Stomach smooth muscle (tissue), 2 donors: ENCODE results near the gene RGSL1.
A peak's percentile ranks its signal among the peaks of the same experiment; 100 is the strongest.

Source experiments
- H3K27ac ChIP-seq: one replicate; pipeline ENCODE4 v1.7.0; 2013; ENCODE audit warnings: mild to moderate bottlenecking, low read length, inconsistent platforms
- H3K27me3 ChIP-seq, 2 donors: one replicate each; pipeline ENCODE4 v1.7.0; 2013; ENCODE audit warnings: low read length in 2 of 2; ENCODE audit not compliant: insufficient read depth in 2 of 2, control insufficient read depth in 1 of 2
- H3K36me3 ChIP-seq, 2 donors: one replicate each; pipeline ENCODE4 v1.7.0; 2013; ENCODE audit warnings: low read length in 2 of 2; ENCODE audit not compliant: control insufficient read depth in 2 of 2, insufficient read depth in 2 of 2
- H3K4me1 ChIP-seq: one replicate; pipeline ENCODE4 v1.7.0; 2013; ENCODE audit warnings: low read length; ENCODE audit not compliant: control insufficient read depth, insufficient read depth
- H3K4me3 ChIP-seq, 2 donors: one replicate each; pipeline ENCODE4 v1.7.0; 2013; ENCODE audit warnings: low read length in 2 of 2
- H3K9ac ChIP-seq, 2 donors: one replicate each; pipeline ENCODE4 v1.7.0; 2013; ENCODE audit warnings: low read length in 2 of 2, mild to moderate bottlenecking in 1 of 2
- H3K9me3 ChIP-seq, 2 donors: one replicate each; pipeline ENCODE4 v1.7.0; 2013; ENCODE audit warnings: low read length in 2 of 2; ENCODE audit not compliant: control insufficient read depth in 2 of 2
- donor health status: healthy.
- donor health status: Pancreatic carcinoma.

The RGSL1 gene

DNA sequence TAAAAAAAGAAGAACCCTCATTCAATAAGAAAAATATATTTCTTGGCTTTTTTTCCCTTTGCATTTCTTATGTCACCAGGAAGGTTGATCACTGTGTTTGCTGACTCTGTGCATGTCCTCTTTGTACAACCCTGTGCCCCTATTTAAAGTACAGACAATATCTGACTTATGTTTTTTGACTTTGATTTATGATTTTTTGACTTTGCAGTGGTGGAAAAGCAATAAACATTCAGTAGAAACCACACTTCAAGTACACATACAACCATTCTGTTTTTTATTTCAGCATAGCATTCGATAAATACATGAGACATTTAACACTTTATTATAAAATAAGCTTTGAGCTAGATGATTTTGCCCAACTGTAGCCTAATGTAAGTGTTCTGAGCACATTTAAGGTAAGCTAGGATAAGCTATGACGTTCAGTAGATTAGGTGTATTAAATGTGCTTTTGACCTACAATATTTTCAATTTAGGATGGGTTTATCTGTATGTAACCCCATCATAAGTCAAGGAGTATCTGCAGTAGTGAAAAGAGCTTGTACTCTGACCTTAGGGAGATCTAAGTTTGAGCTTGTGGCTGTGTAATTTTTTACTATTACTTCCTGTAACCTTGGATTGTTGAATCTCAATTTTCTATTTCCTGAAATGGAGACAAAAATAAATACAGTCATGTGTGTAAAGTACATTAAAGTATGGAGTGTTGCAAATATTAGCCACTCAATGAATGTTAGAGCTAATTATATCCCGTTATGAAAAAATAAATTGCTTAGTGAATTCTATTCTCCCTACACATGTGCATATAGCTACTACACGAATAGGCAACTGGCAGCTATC, 137.9 kb downstream of the RGSL1 start:
- H3K36me3 ChIP-seq = peaks cover 0 to 5% of the 10 kb centered on the region in 2 donors
- peak overlapping the region; percentile 83 to 95 for H3K9ac ChIP-seq
- no peaks in the 10 kb centered on the region for H3K9me3 ChIP-seq
- no peaks in the 10 kb centered on the region for H3K27me3 ChIP-seq
- H3K4me1 ChIP-seq = peaks cover 25% of the 10 kb centered on the region
- H3K4me3 ChIP-seq = peak overlapping the region; percentile 85 to 98
- no peak overlapping the region for H3K27ac ChIP-seq

GRCh38 chr1:182588500-182589396, 138.8 kb downstream of the RGSL1 start, which contains the start of gene RNASEL:
RNASEL (minus strand) TSS chr1:182589256; CDS start chr1:182586806, 2,450 bp downstream.
- no peaks in the 10 kb centered on the region for H3K27me3 ChIP-seq
- peak within 1 kb of the TSS; percentile 85 for H3K27ac ChIP-seq
- peaks cover 0 to 2% of the 10 kb centered on the region in 2 donors for H3K36me3 ChIP-seq
- H3K9ac ChIP-seq = peak within 1 kb of the TSS; percentile 83 to 95
- H3K9me3 ChIP-seq = no peaks in the 10 kb centered on the region
- peak within 1 kb of the TSS; percentile 85 to 98 for H3K4me3 ChIP-seq
- peaks cover 25% of the 10 kb centered on the region for H3K4me1 ChIP-seq

DNA sequence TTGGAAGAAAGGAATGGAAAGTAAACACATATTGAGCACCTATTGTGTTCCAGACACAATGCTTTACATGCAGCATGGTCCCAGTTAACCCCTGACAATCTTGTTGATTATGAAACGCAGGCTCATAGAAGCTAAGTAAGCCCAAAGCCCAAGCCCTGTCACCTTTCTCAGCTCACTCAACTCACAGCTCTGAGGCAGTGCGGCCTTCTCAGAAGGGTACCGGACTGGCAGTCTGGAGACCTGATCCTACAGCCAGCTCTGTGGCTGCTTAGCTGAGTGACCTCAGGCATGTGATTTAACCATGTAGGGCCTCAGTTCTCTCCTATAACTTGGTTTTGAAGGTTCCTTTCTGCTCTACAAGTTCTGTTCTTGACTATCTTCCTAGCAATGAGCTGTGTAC, 139.6 kb downstream of the RGSL1 start:
- H3K27me3 ChIP-seq = no peaks in the 10 kb centered on the region
- peaks cover 0 to 2% of the 10 kb centered on the region in 2 donors for H3K36me3 ChIP-seq
- H3K9ac ChIP-seq = peak overlapping the region; percentile 83 to 95
- peak overlapping the region; percentile 85 to 98 for H3K4me3 ChIP-seq
- H3K27ac ChIP-seq = peak overlapping the region; percentile 85
- H3K9me3 ChIP-seq = no peaks in the 10 kb centered on the region
- peaks cover 21% of the 10 kb centered on the region for H3K4me1 ChIP-seq

- peak overlapping the region; percentile 85 for H3K27ac ChIP-seq
Measured at GRCh38 chr1:182589931-182590330, 140.0 kb downstream of the RGSL1 start.

GRCh38 chr1:182595641-182596240, 145.8 kb downstream of the RGSL1 start:
- H3K27me3 ChIP-seq = no peaks in the 10 kb centered on the region
- no peak overlapping the region for H3K27ac ChIP-seq

More at GRCh38 chr1:182589931-182590330, 140.0 kb downstream of the RGSL1 start:
- Histone ChIP-seq H3K9me3 (no peaks in the 10 kb centered on the region), H3K4me1 (peaks cover 20% of the 10 kb centered on the region), H3K36me3 (peaks cover 0 to 2% of the 10 kb centered on the region in 2 donors), H3K27me3 (no peaks in the 10 kb centered on the region), H3K9ac (no peak overlapping the region), H3K4me3 (no peak overlapping the region)

GRCh38 chr1:182596934-182597333, 147.0 kb downstream of the RGSL1 start:
- no peaks in the 10 kb centered on the region for H3K27me3 ChIP-seq
- peaks cover 0 to 2% of the 10 kb centered on the region in 2 donors for H3K36me3 ChIP-seq
- no peak overlapping the region for H3K4me3 ChIP-seq
- no peaks in the 10 kb centered on the region for H3K9me3 ChIP-seq
- H3K9ac ChIP-seq = no peak overlapping the region
- peaks cover 25% of the 10 kb centered on the region for H3K4me1 ChIP-seq
- H3K27ac ChIP-seq = no peak overlapping the region

More at GRCh38 chr1:182595641-182596240, 145.8 kb downstream of the RGSL1 start:
- Histone ChIP-seq H3K4me1 (peaks cover 13% of the 10 kb centered on the region), H3K36me3 (peaks cover 0 to 2% of the 10 kb centered on the region in 2 donors), H3K9ac (no peak overlapping the region), H3K4me3 (no peak overlapping the region), H3K9me3 (no peaks in the 10 kb centered on the region)

GRCh38 chr1:182598296-182598695, 148.3 kb downstream of the RGSL1 start:
- Histone ChIP-seq H3K36me3 (peaks cover 0 to 2% of the 10 kb centered on the region in 2 donors), H3K9ac (no peak overlapping the region), H3K4me3 (no peak overlapping the region), H3K4me1 (peaks cover 31% of the 10 kb centered on the region), H3K9me3 (no peaks in the 10 kb centered on the region), H3K27ac (no peak overlapping the region), H3K27me3 (no peaks in the 10 kb centered on the region)

DNA sequence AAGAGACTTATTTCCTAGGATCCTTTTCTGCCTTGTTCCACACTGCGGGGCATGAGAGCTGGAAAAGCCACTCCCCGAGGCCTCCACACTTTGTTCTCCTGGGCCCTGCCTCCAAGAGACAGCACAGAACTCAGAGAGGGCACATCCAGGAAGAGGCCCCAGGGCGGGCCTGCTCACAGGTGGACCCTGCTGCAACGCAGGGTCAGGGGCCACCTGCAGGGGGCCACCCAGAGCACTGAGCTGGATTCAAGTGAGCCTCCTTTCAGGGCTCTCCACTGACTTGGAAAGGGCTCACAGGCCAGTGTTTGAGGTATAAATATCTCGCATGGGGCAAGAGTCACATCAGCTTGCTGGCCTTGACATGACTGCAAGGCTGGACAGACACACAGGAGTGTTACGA, 149.4 kb downstream of the RGSL1 start:
- peaks cover 0 to 2% of the 10 kb centered on the region in 2 donors for H3K36me3 ChIP-seq
- H3K27me3 ChIP-seq = no peaks in the 10 kb centered on the region
- no peak overlapping the region for H3K4me3 ChIP-seq
- H3K9ac ChIP-seq = no peak overlapping the region
- H3K27ac ChIP-seq = no peak overlapping the region
- H3K9me3 ChIP-seq = no peaks in the 10 kb centered on the region
- H3K4me1 ChIP-seq = peaks cover 41% of the 10 kb centered on the region

DNA sequence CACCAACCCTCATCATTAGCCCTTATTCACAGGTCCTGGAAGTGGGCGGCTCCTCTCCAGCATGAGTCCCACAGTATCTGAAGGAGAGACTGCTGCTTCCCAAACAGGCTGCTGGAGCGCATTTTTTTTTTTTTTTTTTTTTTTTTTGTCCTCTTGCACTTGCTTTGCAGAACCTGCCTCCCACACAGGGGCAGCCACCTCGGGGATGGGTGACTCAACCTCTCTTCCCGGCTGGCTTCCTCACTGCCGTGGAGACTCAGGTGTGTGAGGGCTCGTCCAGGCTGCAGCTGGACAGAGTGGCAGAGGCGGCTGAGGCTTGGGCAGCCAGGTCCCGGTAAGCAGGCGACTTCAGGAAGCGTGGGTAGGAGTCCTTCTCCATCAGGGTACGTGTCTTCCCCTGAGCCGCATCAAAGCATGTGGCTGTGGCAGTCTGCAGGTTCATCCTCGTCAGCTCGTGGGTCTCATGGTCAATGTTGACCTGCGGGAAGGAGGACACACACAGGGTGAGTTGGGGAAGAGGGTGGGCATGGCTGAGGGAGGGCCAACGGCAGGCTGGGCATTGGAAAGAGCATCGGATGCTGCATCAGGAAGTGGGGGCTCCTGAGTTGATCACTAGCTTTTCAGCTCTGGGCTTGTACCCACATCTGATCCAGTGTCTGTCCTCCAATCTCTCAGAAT, 150.2 kb downstream of the RGSL1 start:
- Histone ChIP-seq H3K27ac (no peak overlapping the region), H3K4me3 (no peak overlapping the region), H3K9ac (no peak overlapping the region), H3K27me3 (no peaks in the 10 kb centered on the region), H3K4me1 (peaks cover 45% of the 10 kb centered on the region), H3K9me3 (no peaks in the 10 kb centered on the region), H3K36me3 (peaks cover 0 to 2% of the 10 kb centered on the region in 2 donors)
